ENCODE measurements around the gene SLC16A8. TPM values are rescaled to one million over a fixed set of nuclear protein-coding genes. Genes with fewer than 3 reads are reported as not detected.
"Not testable (repeated sequence)": the region's sequence is repeated elsewhere in the genome, so short reads cannot be mapped to it uniquely, and the experiment has no call there.

The SLC16A8 gene
- 0.35 TPM for total RNA-seq

GRCh38 chr22:38083931-38084631 lies at the start of gene SLC16A8:
Gene SLC16A8 (minus strand): TSS chr22:38084184. CDS start chr22:38082873, 1,311 bp downstream.
- DNase-seq (ENCODE audit: low spot score), result no peak

- DNase-seq (ENCODE audit: low spot score), result no peak
Measured at GRCh38 chr22:38133331-38133730, 49.3 kb upstream of the SLC16A8 start.

GRCh38 chr22:38132794-38133193 lies 48.8 kb upstream of the SLC16A8 start:
- DNase-seq (ENCODE audit: low spot score), result no peak

GRCh38 chr22:38132136-38132535 lies 48.2 kb upstream of the SLC16A8 start:
- DNase-seq (ENCODE audit: low spot score), result no peak

GRCh38 chr22:38131399-38131798 lies 47.4 kb upstream of the SLC16A8 start:
- no peak for DNase-seq (ENCODE audit: low spot score)

- no peak for DNase-seq (ENCODE audit: low spot score)
Measured at GRCh38 chr22:38129856-38130255, 45.9 kb upstream of the SLC16A8 start.

GRCh38 chr22:38129021-38129420 lies 45.0 kb upstream of the SLC16A8 start:
- DNase-seq (ENCODE audit: low spot score), result no peak

GRCh38 chr22:38127869-38128268 lies 43.9 kb upstream of the SLC16A8 start:
- DNase-seq (ENCODE audit: low spot score), result no peak

GRCh38 chr22:38126928-38127668 lies 43.1 kb upstream of the SLC16A8 start:
- DNase-seq (ENCODE audit: low spot score), result no peak

GRCh38 chr22:38125751-38126201 lies 41.8 kb upstream of the SLC16A8 start:
- no peak for DNase-seq (ENCODE audit: low spot score)

- no peak for DNase-seq (ENCODE audit: low spot score)
Measured at GRCh38 chr22:38125038-38125610, 41.1 kb upstream of the SLC16A8 start.

GRCh38 chr22:38124236-38124974 lies 40.4 kb upstream of the SLC16A8 start:
- DNase-seq (ENCODE audit: low spot score), result no peak

GRCh38 chr22:38122616-38123015 lies 38.6 kb upstream of the SLC16A8 start:
- DNase-seq (ENCODE audit: low spot score), result no peak

- DNase-seq (ENCODE audit: low spot score), result no peak
Measured at GRCh38 chr22:38120359-38121110, 36.6 kb upstream of the SLC16A8 start.

- not testable (repeated sequence) for DNase-seq (ENCODE audit: low spot score)
Measured at GRCh38 chr22:38118747-38119146, 34.8 kb upstream of the SLC16A8 start.

GRCh38 chr22:38118182-38118581 lies 34.2 kb upstream of the SLC16A8 start:
- DNase-seq (ENCODE audit: low spot score), result no peak

- DNase-seq (ENCODE audit: low spot score), result not testable (repeated sequence)
Measured at GRCh38 chr22:38117556-38117955, 33.6 kb upstream of the SLC16A8 start.

- DNase-seq (ENCODE audit: low spot score), result no peak
Measured at GRCh38 chr22:38115423-38116205, 31.6 kb upstream of the SLC16A8 start.

GRCh38 chr22:38114484-38115398 lies 30.8 kb upstream of the SLC16A8 start:
- peak; percentile 84 for DNase-seq (ENCODE audit: low spot score)

All from mucosa of gallbladder (tissue), 1 donor.